A549 (cell line): ENCODE measurements around the gene SIDT2. TPM values are rescaled to one million over a fixed set of nuclear protein-coding genes. Genes with fewer than 3 reads are reported as not detected.

Experiments used
- ATAC-seq, 2 experiments: fragments of 200-7000 bp in 1 of 2; fragments of >200 bp in 1 of 2; cut with Nextera tagmentation in 1 of 2; cut with Tn5 transposase in 1 of 2; 3 replicates each; pipeline versions ENCODE4 v1.8.0 to v1.9.1; 2018 to 2020; ENCODE audit warnings: mild to moderate bottlenecking in 1 of 2, moderate library complexity in 1 of 2
- CTCF ChIA-PET: fragments of 300-600 bp; sonication (Branson Sonifier 250); formaldehyde crosslinking; extraction: SDS; loops from one replicate; lab custom pipeline; 2021; ENCODE audit warnings: antibody characterized with exemption, inconsistent platforms; lab: Yijun Ruan, JAX
- POLR2A ChIA-PET: fragments of 350-600 bp; formaldehyde crosslinking; extraction: SDS; loops from one replicate; lab custom pipeline; 2021; ENCODE audit warnings: antibody characterized with exemption, inconsistent platforms; lab: Yijun Ruan, JAX
- DNase-seq, 2 experiments: peaks; one replicate each; pipeline versions ENCODE4 v3.0.0 to v3.0.0-alpha.2; 2011 to 2016; ENCODE audit warnings: low read depth in 1 of 2, low spot score in 1 of 2
- FAIRE-seq: peaks from 2 replicates; lab custom pipeline; 2011; peaks lifted over from hg19 to GRCh38; lab: Jason Lieb, UNC
- H3K27ac ChIP-seq, 2 experiments: fragments of >200 bp; sonication (Bioruptor Twin); formaldehyde crosslinking; 3 replicates each; pipeline ENCODE4 v1.5.1; 2016 to 2017
- H3K4me1 ChIP-seq: fragments of >200 bp; sonication (Bioruptor Twin); formaldehyde crosslinking; 3 replicates; pipeline ENCODE4 v1.6.1; 2016
- H3K4me2 ChIP-seq: fragments of >200 bp; sonication (Bioruptor Twin); formaldehyde crosslinking; 3 replicates; pipeline ENCODE4 v1.6.1; 2016
- H3K4me3 ChIP-seq: fragments of >200 bp; sonication (Bioruptor Twin); formaldehyde crosslinking; 3 replicates; pipeline ENCODE4 v1.5.1; 2016
- H3K9me3 ChIP-seq: fragments of >200 bp; sonication (Bioruptor Twin); formaldehyde crosslinking; 3 replicates; pipeline ENCODE4 v1.6.1; 2016
- BCL3 ChIP-seq: fragments of >200 bp; sonication (Bioruptor Twin); formaldehyde crosslinking; IDR thresholded peaks from 3 replicates; pipeline ENCODE4 v1.6.1; 2016
- BHLHE40 ChIP-seq: IDR thresholded peaks from 2 replicates; pipeline ENCODE4 v1.6.1; 2012; ENCODE audit warnings: low read depth, low read length, inconsistent platforms
- CBX8 ChIP-seq: fragments of 200-600 bp; sonication (generic); IDR thresholded peaks from 2 replicates; pipeline ENCODE4 v1.6.1; 2016
- CEBPB ChIP-seq, 2 experiments: fragments of >200 bp in 1 of 2; sonication (Bioruptor Twin) in 1 of 2; formaldehyde crosslinking in 1 of 2; IDR thresholded peaks; 2 replicates each; pipeline ENCODE4 v1.6.1; 2012 to 2016
- CHD2 ChIP-seq: fragments of 150-350 bp; IDR thresholded peaks from 2 replicates; pipeline ENCODE4 v1.6.1; 2014; ENCODE audit warnings: low read length; ENCODE audit not compliant: partially characterized antibody
- EHF ChIP-seq: fragments of 250-450 bp; sonication (Bioruptor Pico); IDR thresholded peaks from 2 replicates; pipeline ENCODE4 v1.5.0; 2020; ENCODE audit warnings: mild to moderate bottlenecking
- FOSL2 ChIP-seq, 2 experiments: fragments of 450-650 bp in 1 of 2; fragments of >200 bp in 1 of 2; sonication (Bioruptor Twin) in 1 of 2; formaldehyde crosslinking; IDR thresholded peaks; 2 replicates each; pipeline versions ENCODE4 v1.5.0 to v1.6.1; 2016 to 2020; ENCODE audit warnings: mild to moderate bottlenecking in 1 of 2, moderate library complexity in 1 of 2
- GATA3 ChIP-seq: IDR thresholded peaks from 2 replicates; pipeline ENCODE4 v1.6.1; 2012; ENCODE audit warnings: borderline replicate concordance
- HOXB13 ChIP-seq: fragments of 250-450 bp; sonication (Bioruptor Pico); IDR thresholded peaks from 2 replicates; pipeline ENCODE4 v1.5.0; 2020; ENCODE audit warnings: low read depth, mild to moderate bottlenecking, moderate library complexity
- HOXB5 ChIP-seq: fragments of 250-450 bp; sonication (Bioruptor Pico); IDR thresholded peaks from 2 replicates; pipeline ENCODE4 v1.5.0; 2020; ENCODE audit warnings: mild to moderate bottlenecking, moderate library complexity
- JUNB ChIP-seq: fragments of >200 bp; sonication (Bioruptor Twin); formaldehyde crosslinking; IDR thresholded peaks from 2 replicates; pipeline ENCODE4 v1.6.1; 2016
- MAFK ChIP-seq: fragments of 450-650 bp; IDR thresholded peaks from 2 replicates; pipeline ENCODE4 v1.6.1; 2014; ENCODE audit not compliant: partially characterized antibody
- MAZ ChIP-seq: fragments of 150-350 bp; IDR thresholded peaks from 2 replicates; pipeline ENCODE4 v1.6.1; 2014; ENCODE audit warnings: antibody characterized with exemption, low read depth, low read length, borderline replicate concordance
- MYC ChIP-seq: IDR thresholded peaks from 2 replicates; pipeline ENCODE4 v1.6.1; 2012; ENCODE audit warnings: mild to moderate bottlenecking, inconsistent platforms, low read length, improper control_type of control experiment, borderline replicate concordance
- PBX3 ChIP-seq: IDR thresholded peaks from 2 replicates; pipeline ENCODE4 v1.6.1; 2012
- POLR2AphosphoS2 ChIP-seq: conservative IDR thresholded peaks from 2 replicates; pipeline ENCODE4 v1.6.1; 2012; ENCODE audit warnings: low read length, improper control_type of control experiment, inconsistent platforms
- RARB ChIP-seq: fragments of 250-450 bp; sonication (Bioruptor Pico); IDR thresholded peaks from 2 replicates; pipeline ENCODE4 v1.8.0; 2021; ENCODE audit warnings: mild to moderate bottlenecking, moderate library complexity
- RCOR1 ChIP-seq: fragments of 150-350 bp; IDR thresholded peaks from 2 replicates; pipeline ENCODE4 v1.6.1; 2014; ENCODE audit warnings: antibody characterized with exemption, low read length, low read depth
- RFX5 ChIP-seq: fragments of 450-650 bp; IDR thresholded peaks from 2 replicates; pipeline ENCODE4 v1.7.1; 2014; ENCODE audit warnings: antibody characterized with exemption, mild to moderate bottlenecking, moderate library complexity
- RNF2 ChIP-seq: fragments of 200-600 bp; sonication (generic); IDR thresholded peaks from 2 replicates; pipeline ENCODE4 v1.6.1; 2016; ENCODE audit warnings: low read depth, mild to moderate bottlenecking, antibody characterized with exemption, moderate library complexity, borderline replicate concordance
- SMC3 ChIP-seq: fragments of >200 bp; sonication (Bioruptor Twin); formaldehyde crosslinking; IDR thresholded peaks from 3 replicates; pipeline ENCODE4 v1.6.1; 2018; ENCODE audit warnings: inconsistent platforms
- TFCP2L1 ChIP-seq: fragments of 250-450 bp; sonication (Bioruptor Pico); IDR thresholded peaks from 2 replicates; pipeline ENCODE4 v1.5.0; 2021; ENCODE audit warnings: mild to moderate bottlenecking
- TP53 ChIP-seq: fragments of 250-450 bp; sonication (Bioruptor Pico); IDR thresholded peaks from 2 replicates; pipeline ENCODE4 v1.5.0; 2021; ENCODE audit warnings: mild to moderate bottlenecking, moderate library complexity
- ZFP36 ChIP-seq: fragments of 450-650 bp; IDR thresholded peaks from 2 replicates; pipeline ENCODE4 v1.6.1; 2014; ENCODE audit warnings: borderline replicate concordance; ENCODE audit not compliant: partially characterized antibody
- ZNF302 ChIP-seq: fragments of 250-450 bp; sonication (Bioruptor Pico); IDR thresholded peaks from 2 replicates; pipeline ENCODE4 v1.9.0; 2021; ENCODE audit warnings: inconsistent platforms, mild to moderate bottlenecking, moderate library complexity
- WGBS: methylation state at CpG from one replicate; pipeline ENCODE4 v1.1.6; 2017; ENCODE audit errors: missing lambda C conversion rate; 5-methylcytosine and 5-hydroxymethylcytosine counted together
- polyA plus RNA-seq, 4 experiments: library from polyadenylated mRNA; depleted of rRNA in 3 of 4; stranded (reverse); fragments of >200 nt; fragmentation: RNase III in 1 of 4; extraction: RNeasy Plus Mini Kit Qiagen cat#74134 plus additional on column Dnase treatment in 1 of 4; gene quantifications; 2 replicates in 3 of 4; 3 replicates in 1 of 4; pipeline ENCODE4 v1.2.3, GENCODE V29; 2011 to 2017
- TF ChIP-seq, protein P1 (sequence below): fragments of 200-600 bp; sonication (generic); IDR thresholded peaks from 2 replicates; pipeline ENCODE4 v1.6.1; 2016; ENCODE audit warnings: antibody characterized with exemption, mild to moderate bottlenecking, moderate library complexity
- TF ChIP-seq, protein P2 (sequence below): fragments of 450-650 bp; IDR thresholded peaks from 2 replicates; pipeline ENCODE4 v1.6.1; 2014; ENCODE audit warnings: antibody characterized with exemption

Gene SIDT2
- polyA plus RNA-seq, 2 of the 4 experiments (the other 2 are of a cell fraction), result 5.9 to 8.5 TPM

GRCh38 chr11:117176186-117176585 is 2.4 kb upstream of the SIDT2 start:
- FAIRE-seq, result no peak
- peaks cover 13% of the 10 kb centered on the region for H3K4me1 ChIP-seq
- no peak for ATAC-seq
- POLR2A ChIA-PET, result no interaction called here
- CTCF ChIA-PET, result interaction anchor here (1.1 to 5.6 kb wide), 2 partner anchors 11 to 50 kb away, joined by 4 to 23 read pairs; no protein-coding TSS in a partner anchor
- H3K4me3 ChIP-seq, result no peak overlapping the region
- H3K9me3 ChIP-seq, result no peaks in the 10 kb centered on the region
- no peak overlapping the region for H3K4me2 ChIP-seq
- TF ChIP-seq CBX8 (no peak), SMC3 (no peak), ZFP36 (no peak), EHF (no peak), FOSL2 (IDR thresholded peaks at IDR 0.05) (no peak), FOSL2 (CRISPR knock-in tag; IDR thresholded peaks at IDR 0.05) (no peak), GATA3 (no peak), PBX3 (no peak), TFCP2L1 (CRISPR knock-in tag) (no peak), BHLHE40 (no peak), RFX5 (no peak), RNF2 (no peak), MYC (no peak), CHD2 (no peak), RARB (CRISPR knock-in tag) (no peak), JUNB (no peak), TP53 (CRISPR knock-in tag) (no peak), MAZ (no peak), ZNF302 (CRISPR knock-in tag) (no peak), HOXB5 (no peak)
- TF ChIP-seq, protein P1, sequence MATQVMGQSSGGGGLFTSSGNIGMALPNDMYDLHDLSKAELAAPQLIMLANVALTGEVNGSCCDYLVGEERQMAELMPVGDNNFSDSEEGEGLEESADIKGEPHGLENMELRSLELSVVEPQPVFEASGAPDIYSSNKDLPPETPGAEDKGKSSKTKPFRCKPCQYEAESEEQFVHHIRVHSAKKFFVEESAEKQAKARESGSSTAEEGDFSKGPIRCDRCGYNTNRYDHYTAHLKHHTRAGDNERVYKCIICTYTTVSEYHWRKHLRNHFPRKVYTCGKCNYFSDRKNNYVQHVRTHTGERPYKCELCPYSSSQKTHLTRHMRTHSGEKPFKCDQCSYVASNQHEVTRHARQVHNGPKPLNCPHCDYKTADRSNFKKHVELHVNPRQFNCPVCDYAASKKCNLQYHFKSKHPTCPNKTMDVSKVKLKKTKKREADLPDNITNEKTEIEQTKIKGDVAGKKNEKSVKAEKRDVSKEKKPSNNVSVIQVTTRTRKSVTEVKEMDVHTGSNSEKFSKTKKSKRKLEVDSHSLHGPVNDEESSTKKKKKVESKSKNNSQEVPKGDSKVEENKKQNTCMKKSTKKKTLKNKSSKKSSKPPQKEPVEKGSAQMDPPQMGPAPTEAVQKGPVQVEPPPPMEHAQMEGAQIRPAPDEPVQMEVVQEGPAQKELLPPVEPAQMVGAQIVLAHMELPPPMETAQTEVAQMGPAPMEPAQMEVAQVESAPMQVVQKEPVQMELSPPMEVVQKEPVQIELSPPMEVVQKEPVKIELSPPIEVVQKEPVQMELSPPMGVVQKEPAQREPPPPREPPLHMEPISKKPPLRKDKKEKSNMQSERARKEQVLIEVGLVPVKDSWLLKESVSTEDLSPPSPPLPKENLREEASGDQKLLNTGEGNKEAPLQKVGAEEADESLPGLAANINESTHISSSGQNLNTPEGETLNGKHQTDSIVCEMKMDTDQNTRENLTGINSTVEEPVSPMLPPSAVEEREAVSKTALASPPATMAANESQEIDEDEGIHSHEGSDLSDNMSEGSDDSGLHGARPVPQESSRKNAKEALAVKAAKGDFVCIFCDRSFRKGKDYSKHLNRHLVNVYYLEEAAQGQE, result no peak
- no peak overlapping the region for H3K27ac ChIP-seq
- DNase-seq, result no peak
- 64% methylated on average over 1 of the region's 1 CpG for WGBS

DNA sequence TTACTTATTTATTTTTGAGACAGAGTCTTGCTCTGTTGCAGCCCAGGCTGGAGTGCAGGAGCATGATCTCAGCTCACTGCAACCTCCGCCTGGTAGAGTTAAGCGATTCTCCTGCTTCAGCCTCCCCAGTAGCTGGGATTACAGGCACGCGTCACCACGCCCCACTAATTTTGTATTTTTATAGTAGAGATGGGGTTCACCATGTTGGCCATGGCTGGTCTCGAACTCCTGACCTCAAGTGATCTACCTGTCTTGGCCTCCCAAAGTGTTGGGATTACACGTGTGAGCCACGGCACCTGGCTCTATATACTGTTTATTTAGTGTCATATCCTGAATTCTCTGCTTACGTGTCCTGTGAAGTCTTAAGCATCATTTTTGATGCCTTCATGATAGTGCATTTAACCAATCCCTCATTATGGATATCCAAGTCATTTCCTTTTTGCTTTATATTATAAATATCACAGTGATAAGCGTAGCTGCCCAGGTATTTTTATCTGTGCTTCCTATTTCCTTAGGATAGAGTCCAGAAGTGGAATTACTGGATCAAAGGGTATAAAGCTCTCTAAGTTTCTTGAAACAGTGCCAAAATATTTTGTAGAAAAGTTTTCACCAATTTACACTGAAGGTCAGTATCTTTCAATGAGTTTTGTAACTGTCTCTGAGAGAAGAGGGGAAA is 871 bp upstream of the SIDT2 start:
- no peak for TF ChIP-seq SMC3
- TF ChIP-seq BCL3, result no peak
- no peak for TF ChIP-seq MAFK
- TF ChIP-seq CBX8, result no peak
- no peak for TF ChIP-seq RCOR1
- TF ChIP-seq TP53 (CRISPR knock-in tag), result no peak
- TF ChIP-seq POLR2AphosphoS2, result no peak
- TF ChIP-seq, protein P2, sequence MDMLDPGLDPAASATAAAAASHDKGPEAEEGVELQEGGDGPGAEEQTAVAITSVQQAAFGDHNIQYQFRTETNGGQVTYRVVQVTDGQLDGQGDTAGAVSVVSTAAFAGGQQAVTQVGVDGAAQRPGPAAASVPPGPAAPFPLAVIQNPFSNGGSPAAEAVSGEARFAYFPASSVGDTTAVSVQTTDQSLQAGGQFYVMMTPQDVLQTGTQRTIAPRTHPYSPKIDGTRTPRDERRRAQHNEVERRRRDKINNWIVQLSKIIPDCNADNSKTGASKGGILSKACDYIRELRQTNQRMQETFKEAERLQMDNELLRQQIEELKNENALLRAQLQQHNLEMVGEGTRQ, result no peak
- TF ChIP-seq PBX3, result no peak
- TF ChIP-seq HOXB13, result no peak
- TF ChIP-seq CEBPB (IDR thresholded peaks at IDR 0.05), result no peak
- ChIA-PET CTCF (interaction anchor here (1.1 to 2.1 kb wide), 2 partner anchors 10 to 44 kb away, joined by 4 to 5 read pairs; no protein-coding TSS in a partner anchor), POLR2A (interaction anchor here (0.6 kb wide), 1 partner anchor 39 kb away, joined by 8 read pairs; no protein-coding TSS in a partner anchor)
- Histone ChIP-seq H3K4me1 (peaks cover 13% of the 10 kb centered on the region), H3K4me2 (peak overlapping the region; percentile 94), H3K4me3 (peak overlapping the region; percentile 91; the same call in 2 of the 3 replicates), H3K9me3 (no peaks in the 10 kb centered on the region), H3K27ac (peak overlapping the region; percentile 48 to 95; a peak in 5 of 6 replicates)
- no peak for DNase-seq
- ATAC-seq, result no peak
- no peak for FAIRE-seq
- 85% methylated on average over 10 of the region's 10 CpGs for WGBS
